HepG2 (cell line): ENCODE data around the gene TBC1D4. TPM values are rescaled to one million over a fixed set of nuclear protein-coding genes. Genes with fewer than 3 reads are reported as not detected.

Experiments used
- ATAC-seq: fragments of 200-7000 bp; cut with Tn5 transposase; 3 replicates; pipeline ENCODE4 v1.9.1; 2020; ENCODE audit warnings: mild to moderate bottlenecking, moderate library complexity
- BruUV-seq: library from RNA; stranded (reverse); fragments of 400-500 nt; replicated peaks from 2 replicates; lab custom pipeline; 2021; lab: Mats Ljungman, UMichigan
- CTCF ChIA-PET: fragments of 300-600 bp; formaldehyde crosslinking; extraction: SDS; loops from one replicate; lab custom pipeline; 2021; ENCODE audit warnings: low total read pairs, inconsistent platforms, low intra/inter-chr PET ratio; lab: Yijun Ruan, JAX
- POLR2A ChIA-PET: fragments of 350-600 bp; sonication (Branson Sonifier 250); formaldehyde crosslinking; loops from one replicate; lab custom pipeline; 2020; ENCODE audit warnings: antibody characterized with exemption, inconsistent platforms; lab: Yijun Ruan, JAX
- DNase-seq: peaks from one replicate; pipeline ENCODE4 v3.0.0-alpha.2; 2015; ENCODE audit warnings: low spot score
- FAIRE-seq: peaks from 3 replicates; lab custom pipeline; 2011; peaks lifted over from hg19 to GRCh38; lab: Jason Lieb, UNC
- H2AFZ ChIP-seq: one replicate; pipeline ENCODE4 v1.6.1; 2011; ENCODE audit warnings: low read length, inconsistent platforms
- H3K27ac ChIP-seq: fragments of 300-600 bp; 3 replicates; pipeline ENCODE4 v1.8.0; 2011; ENCODE audit warnings: mixed run types, mild to moderate bottlenecking, mixed read lengths, low read length, inconsistent platforms; ENCODE audit not compliant: insufficient read depth; ENCODE audit errors: extremely low read length
- H3K27me3 ChIP-seq, 2 experiments: fragments of 200-600 bp in 1 of 2; 2 replicates in 1 of 2; 3 replicates in 1 of 2; pipeline versions ENCODE4 v1.6.0 to v1.8.0; 2011; ENCODE audit warnings: low read length in 2 of 2, mild to moderate bottlenecking in 2 of 2, moderate library complexity in 2 of 2, inconsistent platforms in 1 of 2; ENCODE audit not compliant: insufficient read depth in 2 of 2, control insufficient read depth in 1 of 2
- H3K36me3 ChIP-seq, 2 experiments: fragments of 200-600 bp in 1 of 2; replicated peaks in 1 of 2; 2 replicates in 1 of 2; 3 replicates in 1 of 2; pipeline versions ENCODE4 v1.5.1 to v1.8.0; 2011; ENCODE audit warnings: low read length in 2 of 2, inconsistent platforms in 1 of 2; ENCODE audit not compliant: insufficient read depth in 2 of 2, control insufficient read depth in 1 of 2
- H3K4me1 ChIP-seq: 2 replicates; pipeline ENCODE4 v1.5.1; 2012; ENCODE audit warnings: low read length, inconsistent platforms; ENCODE audit not compliant: insufficient read depth
- H3K4me2 ChIP-seq: 2 replicates; pipeline ENCODE4 v1.6.0; 2011; ENCODE audit warnings: low read depth, low read length, inconsistent platforms
- H3K4me3 ChIP-seq, 3 experiments: fragments of 200-600 bp in 1 of 3; sonication (generic), shearing (Covaris generic) in 1 of 3; replicated peaks in 1 of 3; 2 replicates each; pipeline ENCODE4 v1.5.1; 2011 to 2016; ENCODE audit warnings: low read length in 3 of 3, inconsistent platforms in 2 of 3, low read depth in 2 of 3, mild to moderate bottlenecking in 2 of 3, control low read depth in 1 of 3, mixed read lengths in 1 of 3; ENCODE audit not compliant: insufficient read depth in 1 of 3
- H3K79me2 ChIP-seq: one replicate; pipeline ENCODE4 v1.6.1; 2011; ENCODE audit warnings: low read length, inconsistent platforms; ENCODE audit not compliant: insufficient read depth
- H3K9ac ChIP-seq: 2 replicates; pipeline ENCODE4 v1.6.0; 2011; ENCODE audit warnings: mild to moderate bottlenecking, low read depth, low read length, inconsistent platforms; ENCODE audit not compliant: insufficient read depth
- H3K9me3 ChIP-seq: 2 replicates; pipeline ENCODE4 v1.5.1; 2012; ENCODE audit warnings: mild to moderate bottlenecking, low read length
- H4K20me1 ChIP-seq: 2 replicates; pipeline ENCODE4 v1.6.0; 2011; ENCODE audit warnings: inconsistent platforms, mild to moderate bottlenecking, low read length, moderate library complexity; ENCODE audit not compliant: insufficient read depth
- BRCA1 ChIP-seq: sonication (generic); formaldehyde crosslinking; IDR thresholded peaks from 2 replicates; pipeline ENCODE4 v1.4.0; 2020; ENCODE audit warnings: missing genetic modification reagents
- EEA1 ChIP-seq: sonication (generic); formaldehyde crosslinking; IDR thresholded peaks from 2 replicates; pipeline ENCODE4 v1.5.1; 2020; ENCODE audit warnings: mild to moderate bottlenecking, missing genetic modification reagents, borderline replicate concordance
- GZF1 ChIP-seq: sonication (generic); formaldehyde crosslinking; IDR thresholded peaks from 2 replicates; pipeline ENCODE4 v1.5.1; 2020; ENCODE audit warnings: mild to moderate bottlenecking, missing genetic modification reagents
- MIER2 ChIP-seq: IDR thresholded peaks from 2 replicates; pipeline ENCODE4 v1.6.1; 2016; ENCODE audit warnings: missing biosample characterization, missing genetic modification reagents
- ZNF550 ChIP-seq: sonication (generic); formaldehyde crosslinking; IDR thresholded peaks from 2 replicates; pipeline ENCODE4 v1.4.0; 2020; ENCODE audit warnings: mild to moderate bottlenecking, missing genetic modification reagents, borderline replicate concordance
- WGBS: methylation state at CpG from one replicate; pipeline ENCODE4 v1.1.6; 2017; ENCODE audit warnings: low lambda C conversion rate; 5-methylcytosine and 5-hydroxymethylcytosine counted together
- in situ Hi-C: cut with HindIII; loops from 2 replicates; pipeline ENCODE4 v1.10.0; 2017; ENCODE audit warnings: low pct_unique_long_range_greater_than_20kb; ENCODE audit not compliant: extremely low pct_ligation_motif_present
- intact Hi-C: fragments of 100-400 bp; cut with micrococcal nuclease; formaldehyde crosslinking; loops from one replicate; pipeline ENCODE4 v1.10.0; 2022; ENCODE audit not compliant: unreplicated experiment
- polyA plus RNA-seq, 8 experiments: library from polyadenylated mRNA; depleted of rRNA in 3 of 8; stranded (reverse) in 7 of 8; unstranded in 1 of 8; fragments of >200 nt; fragmentation: Illumina TruSeq in 4 of 8; extraction: Trizol in 4 of 8; gene quantifications; 2 replicates each; pipeline versions ENCODE4 v1.2.1 to v1.2.3, GENCODE V29; 2011 to 2016; ENCODE audit warnings: low read depth in 4 of 8, missing spikeins in 1 of 8, mixed read lengths in 1 of 8; ENCODE audit not compliant: insufficient read depth in 1 of 8
- total RNA-seq, 5 experiments: library from RNA; depleted of rRNA; stranded (reverse); fragments of >200 nt; fragmentation: Illumina TruSeq; extraction: Trizol; gene quantifications; 2 replicates each; pipeline ENCODE4 v1.2.3, GENCODE V29; 2016; ENCODE audit warnings: low read depth in 1 of 5
- TF ChIP-seq, protein P1 (sequence below): IDR thresholded peaks from 2 replicates; pipeline ENCODE4 v1.6.1; 2016; ENCODE audit warnings: low read depth, missing genetic modification reagents, missing compliant biosample characterization
- TF ChIP-seq, protein P2 (sequence below): sonication (generic); formaldehyde crosslinking; IDR thresholded peaks from 2 replicates; pipeline ENCODE4 v1.8.0; 2022; ENCODE audit warnings: low read depth, missing genetic modification reagents

The TBC1D4 gene
- total and polyA plus RNA-seq, 2 of the 13 experiments (the other 11 are each of a cell fraction or from before 2014, with no cell fraction given), result 35.9 to 64.4 TPM

DNA sequence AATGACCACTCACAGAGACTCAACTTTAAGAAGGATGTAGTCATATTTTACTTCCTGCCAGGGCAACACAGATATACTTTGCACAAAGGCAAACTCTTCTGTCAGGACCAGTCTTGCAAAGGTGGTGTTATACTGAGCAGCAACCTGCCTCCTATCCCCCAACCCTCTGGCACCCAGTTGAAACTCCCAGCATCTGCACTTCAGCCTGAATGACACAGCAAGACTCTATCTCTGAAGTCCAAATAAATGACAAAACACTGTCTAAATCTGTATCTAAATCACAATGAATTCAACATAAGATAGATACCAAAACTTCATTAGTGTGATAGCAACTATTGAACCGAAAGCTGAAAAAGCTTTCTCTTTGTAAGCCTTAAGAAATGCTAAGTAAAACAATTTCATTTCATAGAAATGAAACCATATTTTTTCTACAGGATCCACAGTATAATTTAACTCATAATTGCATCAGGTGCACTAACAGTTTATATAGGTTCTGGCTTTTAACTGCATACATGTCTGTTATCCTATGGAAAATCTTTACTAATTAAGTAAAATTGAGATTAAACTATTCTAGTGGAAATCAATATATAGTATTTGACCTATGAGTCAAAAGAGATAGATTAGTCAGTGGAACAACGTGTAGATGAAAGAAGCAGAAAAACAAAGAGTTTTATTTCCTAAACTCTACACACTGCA is 163.7 kb downstream of the TBC1D4 start:
- in situ Hi-C loops, result no loop called here
- no peaks in the 10 kb centered on the region for H3K27me3 ChIP-seq
- no TSS peak for BruUV-seq
- H3K4me2 ChIP-seq, result no peak overlapping the region
- ChIA-PET CTCF (no interaction called here), POLR2A (no interaction called here)
- ATAC-seq (no peak), FAIRE-seq (no peak), DNase-seq (no peak)
- no peak overlapping the region for H3K9ac ChIP-seq
- no peak overlapping the region for H3K4me3 ChIP-seq
- no peaks in the 10 kb centered on the region for H4K20me1 ChIP-seq
- H2AFZ ChIP-seq, result no peak overlapping the region
- H3K27ac ChIP-seq, result no peak overlapping the region
- peaks cover 6% of the 10 kb centered on the region for H3K4me1 ChIP-seq
- H3K79me2 ChIP-seq, result no peaks in the 10 kb centered on the region
- H3K36me3 ChIP-seq, result peaks cover 2 to 8% of the 10 kb centered on the region in 2 experiments
- 89% methylated on average over 2 of the region's 2 CpGs for WGBS
- no peak for TF ChIP-seq GZF1
- no peak for TF ChIP-seq EEA1 (CRISPR knock-in tag)
- no peak for TF ChIP-seq BRCA1 (CRISPR knock-in tag)
- no peak for TF ChIP-seq ZNF550 (CRISPR knock-in tag)
- TF ChIP-seq, protein P1, sequence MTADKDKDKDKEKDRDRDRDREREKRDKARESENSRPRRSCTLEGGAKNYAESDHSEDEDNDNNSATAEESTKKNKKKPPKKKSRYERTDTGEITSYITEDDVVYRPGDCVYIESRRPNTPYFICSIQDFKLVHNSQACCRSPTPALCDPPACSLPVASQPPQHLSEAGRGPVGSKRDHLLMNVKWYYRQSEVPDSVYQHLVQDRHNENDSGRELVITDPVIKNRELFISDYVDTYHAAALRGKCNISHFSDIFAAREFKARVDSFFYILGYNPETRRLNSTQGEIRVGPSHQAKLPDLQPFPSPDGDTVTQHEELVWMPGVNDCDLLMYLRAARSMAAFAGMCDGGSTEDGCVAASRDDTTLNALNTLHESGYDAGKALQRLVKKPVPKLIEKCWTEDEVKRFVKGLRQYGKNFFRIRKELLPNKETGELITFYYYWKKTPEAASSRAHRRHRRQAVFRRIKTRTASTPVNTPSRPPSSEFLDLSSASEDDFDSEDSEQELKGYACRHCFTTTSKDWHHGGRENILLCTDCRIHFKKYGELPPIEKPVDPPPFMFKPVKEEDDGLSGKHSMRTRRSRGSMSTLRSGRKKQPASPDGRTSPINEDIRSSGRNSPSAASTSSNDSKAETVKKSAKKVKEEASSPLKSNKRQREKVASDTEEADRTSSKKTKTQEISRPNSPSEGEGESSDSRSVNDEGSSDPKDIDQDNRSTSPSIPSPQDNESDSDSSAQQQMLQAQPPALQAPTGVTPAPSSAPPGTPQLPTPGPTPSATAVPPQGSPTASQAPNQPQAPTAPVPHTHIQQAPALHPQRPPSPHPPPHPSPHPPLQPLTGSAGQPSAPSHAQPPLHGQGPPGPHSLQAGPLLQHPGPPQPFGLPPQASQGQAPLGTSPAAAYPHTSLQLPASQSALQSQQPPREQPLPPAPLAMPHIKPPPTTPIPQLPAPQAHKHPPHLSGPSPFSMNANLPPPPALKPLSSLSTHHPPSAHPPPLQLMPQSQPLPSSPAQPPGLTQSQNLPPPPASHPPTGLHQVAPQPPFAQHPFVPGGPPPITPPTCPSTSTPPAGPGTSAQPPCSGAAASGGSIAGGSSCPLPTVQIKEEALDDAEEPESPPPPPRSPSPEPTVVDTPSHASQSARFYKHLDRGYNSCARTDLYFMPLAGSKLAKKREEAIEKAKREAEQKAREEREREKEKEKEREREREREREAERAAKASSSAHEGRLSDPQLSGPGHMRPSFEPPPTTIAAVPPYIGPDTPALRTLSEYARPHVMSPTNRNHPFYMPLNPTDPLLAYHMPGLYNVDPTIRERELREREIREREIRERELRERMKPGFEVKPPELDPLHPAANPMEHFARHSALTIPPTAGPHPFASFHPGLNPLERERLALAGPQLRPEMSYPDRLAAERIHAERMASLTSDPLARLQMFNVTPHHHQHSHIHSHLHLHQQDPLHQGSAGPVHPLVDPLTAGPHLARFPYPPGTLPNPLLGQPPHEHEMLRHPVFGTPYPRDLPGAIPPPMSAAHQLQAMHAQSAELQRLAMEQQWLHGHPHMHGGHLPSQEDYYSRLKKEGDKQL (CRISPR knock-in tag), result no peak
- TF ChIP-seq, protein P2, sequence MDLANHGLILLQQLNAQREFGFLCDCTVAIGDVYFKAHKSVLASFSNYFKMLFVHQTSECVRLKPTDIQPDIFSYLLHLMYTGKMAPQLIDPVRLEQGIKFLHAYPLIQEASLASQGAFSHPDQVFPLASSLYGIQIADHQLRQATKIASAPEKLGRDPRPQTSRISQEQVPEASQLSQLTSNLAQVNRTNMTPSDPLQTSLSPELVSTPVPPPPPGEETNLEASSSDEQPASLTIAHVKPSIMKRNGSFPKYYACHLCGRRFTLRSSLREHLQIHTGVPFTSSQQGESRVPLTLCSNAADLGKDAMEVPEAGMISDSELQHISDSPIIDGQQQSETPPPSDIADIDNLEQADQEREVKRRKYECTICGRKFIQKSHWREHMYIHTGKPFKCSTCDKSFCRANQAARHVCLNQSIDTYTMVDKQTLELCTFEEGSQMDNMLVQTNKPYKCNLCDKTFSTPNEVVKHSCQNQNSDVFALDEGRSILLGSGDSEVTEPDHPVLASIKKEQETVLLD, result no peak
- TF ChIP-seq MIER2 (CRISPR knock-in tag), result no peak
- intact Hi-C loops, result no loop called here
- H3K9me3 ChIP-seq, result no peaks in the 10 kb centered on the region
